ENCODE data around the gene RANGAP1. TPM values are rescaled to one million over a fixed set of nuclear protein-coding genes. Genes with fewer than 3 reads are reported as not detected.

The RANGAP1 gene
- total and polyA plus RNA-seq, 2 of the 8 experiments (the other 6 are each of a cell fraction or from before 2014, with no cell fraction given) = 121 to 171 TPM

DNA sequence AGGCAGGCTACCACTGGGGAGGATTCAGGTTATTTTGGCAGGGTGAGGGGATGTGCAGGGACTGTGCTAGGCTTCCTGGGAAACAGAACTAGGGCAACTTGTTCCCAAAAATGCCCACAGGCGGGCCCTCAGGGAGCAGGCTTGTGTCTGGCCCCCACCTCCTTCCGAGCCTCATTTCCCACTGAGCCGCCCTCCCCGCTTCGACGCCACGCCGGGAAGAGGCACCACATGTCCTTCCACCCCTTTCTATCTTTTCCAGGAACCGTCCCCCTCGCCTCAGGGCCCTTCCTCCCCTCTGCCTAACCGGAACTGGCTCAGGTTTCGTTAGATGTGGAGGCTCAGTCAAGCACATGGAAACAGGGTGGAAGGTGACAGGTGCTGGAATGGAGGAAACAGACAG, 35.9 kb downstream of the RANGAP1 start (continued):
- no peak for TF ChIP-seq EGR1 (IDR thresholded peaks at IDR 0.05; ENCODE audit: borderline replicate concordance, low read depth, low read length)
